H1 (cell line): ENCODE data around the gene RBBP6. TPM values are rescaled to one million over a fixed set of nuclear protein-coding genes. Genes with fewer than 3 reads are reported as not detected.

Experiments used
- ATF2 ChIP-seq: IDR thresholded peaks from 2 replicates; pipeline ENCODE4 v1.6.1; 2012; ENCODE audit warnings: low read length, inconsistent platforms
- BCL11A ChIP-seq, 2 experiments: IDR thresholded peaks; one replicate each; pipeline ENCODE4 v1.6.1; 2011; ENCODE audit warnings: low read depth in 2 of 2, low read length in 2 of 2, mild to moderate bottlenecking in 2 of 2
- CEBPB ChIP-seq: IDR thresholded peaks from 2 replicates; pipeline ENCODE4 v1.6.1; 2012; ENCODE audit warnings: low read depth, low read length
- CHD1 ChIP-seq: IDR thresholded peaks from 2 replicates; pipeline ENCODE4 v1.6.1; 2012; ENCODE audit warnings: low read depth, low read length, improper control_type of control experiment
- CTCF ChIP-seq, 3 experiments: IDR thresholded peaks; 1 replicate in 2 of 3; 2 replicates in 1 of 3; pipeline versions ENCODE4 v1.5.1 to v1.6.1; 2011; ENCODE audit warnings: low read length in 3 of 3, mild to moderate bottlenecking in 3 of 3, inconsistent platforms in 2 of 3, low read depth in 1 of 3, moderate library complexity in 1 of 3; ENCODE audit not compliant: insufficient read depth in 1 of 3; ENCODE audit errors: control extremely low read depth in 1 of 3
- EGR1 ChIP-seq: IDR thresholded peaks from 2 replicates; pipeline ENCODE4 v1.6.1; 2011; ENCODE audit warnings: low read depth, low read length, borderline replicate concordance
- FOSL1 ChIP-seq: IDR thresholded peaks from 2 replicates; pipeline ENCODE4 v1.6.1; 2011; ENCODE audit warnings: mild to moderate bottlenecking, low read depth, low read length, moderate library complexity; ENCODE audit not compliant: insufficient read depth
- JUN ChIP-seq: IDR thresholded peaks from 2 replicates; pipeline ENCODE4 v1.6.1; 2011; ENCODE audit warnings: low read depth, mild to moderate bottlenecking, improper control_type of control experiment, low read length
- KDM5A ChIP-seq: fragments of 200-600 bp; IDR thresholded peaks from 2 replicates; pipeline ENCODE4 v1.7.1; 2012; ENCODE audit warnings: mild to moderate bottlenecking, low read length, inconsistent platforms, mixed read lengths
- MAX ChIP-seq: IDR thresholded peaks from 2 replicates; pipeline ENCODE4 v1.6.1; 2012; ENCODE audit warnings: inconsistent platforms
- NANOG ChIP-seq: IDR thresholded peaks from 2 replicates; pipeline ENCODE4 v1.6.1; 2011; ENCODE audit warnings: low read length, low read depth, mild to moderate bottlenecking, inconsistent platforms; ENCODE audit not compliant: insufficient read depth, poor library complexity, severe bottlenecking
- PHF8 ChIP-seq: fragments of 200-600 bp; sonication (generic); conservative IDR thresholded peaks from 2 replicates; pipeline ENCODE4 v1.7.1; 2012; ENCODE audit warnings: low read depth, mild to moderate bottlenecking, inconsistent platforms, low read length, moderate library complexity
- POLR2A ChIP-seq, 2 experiments: IDR thresholded peaks; 1 replicate in 1 of 2; 2 replicates in 1 of 2; pipeline ENCODE4 v1.6.1; 2011; ENCODE audit warnings: low read depth in 2 of 2, low read length in 2 of 2, mild to moderate bottlenecking in 2 of 2; ENCODE audit errors: control extremely low read depth in 1 of 2
- POU5F1 ChIP-seq: IDR thresholded peaks from 2 replicates; pipeline ENCODE4 v1.6.1; 2011; ENCODE audit warnings: low read depth, mild to moderate bottlenecking, low read length, moderate library complexity
- RAD21 ChIP-seq, 2 experiments: IDR thresholded peaks in 1 of 2; conservative IDR thresholded peaks in 1 of 2; 2 replicates each; pipeline ENCODE4 v1.6.1; 2011; ENCODE audit warnings: low read depth in 2 of 2, low read length in 2 of 2, improper control_type of control experiment in 1 of 2, inconsistent platforms in 1 of 2, mild to moderate bottlenecking in 1 of 2, moderate library complexity in 1 of 2
- RBBP5 ChIP-seq: IDR thresholded peaks from 2 replicates; pipeline ENCODE4 v1.7.1; 2012; ENCODE audit warnings: low read depth, mild to moderate bottlenecking, inconsistent platforms, low read length, moderate library complexity, borderline replicate concordance
- SIN3A ChIP-seq, 2 experiments: IDR thresholded peaks in 1 of 2; conservative IDR thresholded peaks in 1 of 2; 2 replicates each; pipeline ENCODE4 v1.6.1; 2011 to 2012; ENCODE audit warnings: low read length in 2 of 2, improper control_type of control experiment in 1 of 2, low read depth in 1 of 2, mild to moderate bottlenecking in 1 of 2
- SP2 ChIP-seq: IDR thresholded peaks from 2 replicates; pipeline ENCODE4 v1.6.1; 2012; ENCODE audit warnings: mild to moderate bottlenecking, low read length, inconsistent platforms
- TAF7 ChIP-seq: optimal IDR thresholded peaks from 2 replicates; pipeline ENCODE3; 2011; ENCODE audit warnings: low read depth, mild to moderate bottlenecking, inconsistent platforms, low read length, moderate library complexity, borderline replicate concordance
- polyA plus RNA-seq, 7 experiments: library from polyadenylated mRNA; depleted of rRNA in 3 of 7; stranded (reverse) in 5 of 7; unstranded in 2 of 7; fragments of >200 nt in 5 of 7; fragments of 200-250 nt in 2 of 7; gene quantifications; 1 replicate in 5 of 7; 2 replicates in 1 of 7; 4 replicates in 1 of 7; pipeline versions ENCODE4 v1.2.1 to v1.2.3, GENCODE V29; 2011 to 2013; ENCODE audit warnings: missing spikeins in 2 of 7, mixed read lengths in 2 of 7
- total RNA-seq: library from RNA; stranded (reverse); fragmentation: NEBNext Ultra II Directional; extraction: Animal tissue kit (Norgen Biotek cat#: 25700); gene quantifications from 2 replicates; pipeline ENCODE4 v1.2.1, GENCODE V29; 2021

The RBBP6 gene
- total and polyA plus RNA-seq, 2 of the 8 experiments (the other 6 are each of a cell fraction or from before 2014, with no cell fraction given), result 22.5 to 54.5 TPM

GRCh38 chr16:24539295-24539849, at the start of gene RBBP6 (continued):
- TF ChIP-seq RAD21 (IDR thresholded peaks at IDR 0.05 in 1 of 2, conservative IDR thresholded peaks at IDR 0.05 in 1 of 2; ENCODE audit: low read depth in 2 of 2, low read length in 2 of 2), result no peak
- peak in 1 of 2 experiments; percentile 89; a peak in 3 of 4 replicates for TF ChIP-seq SIN3A (conservative IDR thresholded peaks at IDR 0.05 in 1 of 2, IDR thresholded peaks at IDR 0.05 in 1 of 2; ENCODE audit: low read depth in 1 of 2, low read length in 2 of 2)
- TF ChIP-seq CHD1, result no peak; the same call in 1 of the 2 replicates
- peak; percentile 80 for TF ChIP-seq MAX
- no peak for TF ChIP-seq CEBPB
- TF ChIP-seq RBBP5, result peak; percentile 8; the same call in 1 of the 2 replicates
- TF ChIP-seq PHF8, result peak; percentile 96
- no peak for TF ChIP-seq BCL11A (IDR thresholded peaks at IDR 0.05; ENCODE audit: low read depth in 2 of 2, low read length in 2 of 2)
- no peak for TF ChIP-seq NANOG
- no peak for TF ChIP-seq POU5F1
- peak; percentile 96 for TF ChIP-seq TAF7
- no peak for TF ChIP-seq FOSL1
- TF ChIP-seq KDM5A, result no peak
- peak; percentile 79 for TF ChIP-seq ATF2
- no peak for TF ChIP-seq SP2
- no peak for TF ChIP-seq EGR1
- TF ChIP-seq POLR2A (IDR thresholded peaks at IDR 0.05; ENCODE audit: control extremely low read depth in 1 of 2, low read depth in 2 of 2, low read length in 2 of 2), result peak; percentile 93 to 95
- TF ChIP-seq CTCF (IDR thresholded peaks at IDR 0.05; ENCODE audit: control extremely low read depth in 1 of 3, insufficient read depth in 1 of 3, low read depth in 1 of 3, low read length in 3 of 3), result peak in 1 of 3 experiments; percentile 23; a peak in 2 of 4 replicates
- TF ChIP-seq JUN, result no peak
